GM19035 (cell line): Measurements from ENCODE around the gene HTD2.

ENCODE experiments used
- ATAC-seq: cut with Tn5 transposase; IDR thresholded peaks from one replicate; pipeline ENCODE4 v1.9.1; 2021; ENCODE audit not compliant: unreplicated experiment

HTD2 gene

DNA sequence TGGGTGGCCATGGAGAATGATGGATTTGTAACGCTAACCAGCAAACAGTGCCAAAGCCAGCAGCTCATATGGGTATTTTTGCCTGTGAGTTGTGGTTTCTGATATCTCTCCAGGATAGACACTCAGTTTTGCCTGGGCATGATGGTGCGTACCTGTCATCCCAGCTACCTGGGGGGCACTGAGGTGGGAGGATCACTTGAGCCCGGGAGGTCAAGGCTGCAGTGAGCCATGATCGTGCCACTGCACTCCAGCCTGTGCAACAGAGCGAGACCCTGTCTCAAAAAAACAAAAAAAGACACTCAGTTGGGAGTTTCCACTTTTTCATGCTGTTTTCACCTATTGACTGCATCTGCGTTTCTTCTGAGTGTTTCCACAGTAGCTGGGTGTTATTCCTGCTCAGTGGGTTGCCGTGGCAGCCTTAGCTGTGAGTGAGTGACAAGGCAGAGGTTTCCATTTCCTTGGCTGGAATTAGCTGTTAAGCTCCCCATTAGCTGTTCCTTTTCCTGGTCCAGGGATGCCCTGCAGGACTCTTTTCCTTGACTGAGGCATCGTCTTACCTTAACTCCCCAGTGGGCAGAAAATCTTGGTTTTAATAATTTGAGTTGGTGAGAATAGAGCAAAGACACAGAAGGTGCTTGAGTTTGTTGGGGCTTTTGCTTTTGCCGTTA, 14.5 kb upstream of the HTD2 start:
- no peak for ATAC-seq

DNA sequence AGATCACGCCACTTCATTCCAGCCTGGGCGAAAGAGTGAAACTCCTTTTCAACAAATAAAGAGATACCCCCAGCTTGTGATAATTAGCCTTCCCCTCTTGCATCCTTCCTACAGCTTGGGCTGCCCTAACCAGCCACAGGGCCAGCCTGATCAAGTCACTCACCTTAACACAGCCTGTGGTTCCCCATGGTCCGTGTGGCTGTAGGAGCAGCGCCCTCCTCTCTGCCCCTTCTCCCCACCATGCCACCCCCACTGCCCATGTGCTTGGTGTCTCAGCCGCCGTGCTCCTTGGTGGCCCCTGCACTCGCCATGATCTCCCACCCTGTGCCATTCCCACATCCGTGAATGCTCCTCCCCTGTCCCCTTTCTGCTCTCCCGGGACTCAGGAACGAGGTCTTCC, 13.5 kb upstream of the HTD2 start:
- no peak for ATAC-seq

DNA sequence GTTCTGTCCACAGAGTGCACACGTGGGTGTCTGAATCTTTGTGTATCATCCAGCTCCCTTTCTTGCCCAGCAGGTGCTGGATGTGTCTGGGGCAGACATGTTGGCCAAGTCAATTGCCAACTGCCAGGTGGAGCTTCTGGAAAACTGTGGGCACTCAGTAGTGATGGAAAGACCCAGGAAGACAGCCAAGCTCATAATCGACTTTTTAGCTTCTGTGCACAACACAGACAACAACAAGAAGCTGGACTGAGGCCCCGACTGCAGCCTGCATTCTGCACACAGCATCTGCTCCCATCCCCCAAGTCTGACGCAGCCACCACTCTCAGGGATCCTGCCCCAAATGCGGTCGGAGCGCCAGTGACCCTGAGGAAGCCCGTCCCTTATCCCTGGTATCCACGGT, 12.8 kb upstream of the HTD2 start:
- ATAC-seq = no peak

DNA sequence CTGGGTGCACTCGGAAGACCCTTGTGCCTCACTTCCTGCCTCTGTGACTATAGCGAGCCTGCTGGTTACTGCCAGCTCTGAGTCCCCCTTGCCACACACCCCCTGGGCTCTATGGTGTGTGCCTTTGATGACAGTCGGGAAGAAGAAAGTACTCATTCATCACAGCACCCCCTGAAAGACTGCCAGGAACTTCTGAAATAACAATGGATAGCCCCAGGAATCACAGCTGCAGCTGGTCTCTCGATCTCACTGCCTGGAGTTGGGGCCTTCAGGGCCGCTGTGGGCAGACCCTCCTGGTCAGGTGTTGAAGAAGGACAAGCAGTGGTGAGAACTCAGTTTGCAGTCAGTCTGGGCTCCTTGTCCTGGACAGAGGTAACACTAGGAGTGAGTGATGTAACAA, 10.1 kb upstream of the HTD2 start:
- ATAC-seq = no peak

DNA sequence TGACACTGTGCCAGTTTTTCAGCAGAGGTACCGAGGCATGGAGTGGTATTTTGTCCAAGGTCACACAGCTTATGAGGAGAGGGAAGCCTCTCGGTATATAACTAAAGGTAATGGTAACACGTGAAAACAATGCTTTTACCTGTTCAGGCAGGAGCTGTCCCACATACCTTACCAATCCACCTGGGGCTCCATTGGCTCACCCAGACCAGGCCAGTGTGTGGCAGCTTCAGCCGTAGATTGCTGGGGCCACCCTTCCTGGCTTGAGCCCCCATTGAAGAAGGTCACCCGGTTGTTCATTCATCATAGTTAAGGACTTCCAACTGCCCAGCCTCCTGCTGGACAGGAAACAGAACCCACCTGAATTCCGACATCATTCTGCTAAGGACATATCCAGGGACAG, 9.5 kb upstream of the HTD2 start:
- no peak for ATAC-seq

DNA sequence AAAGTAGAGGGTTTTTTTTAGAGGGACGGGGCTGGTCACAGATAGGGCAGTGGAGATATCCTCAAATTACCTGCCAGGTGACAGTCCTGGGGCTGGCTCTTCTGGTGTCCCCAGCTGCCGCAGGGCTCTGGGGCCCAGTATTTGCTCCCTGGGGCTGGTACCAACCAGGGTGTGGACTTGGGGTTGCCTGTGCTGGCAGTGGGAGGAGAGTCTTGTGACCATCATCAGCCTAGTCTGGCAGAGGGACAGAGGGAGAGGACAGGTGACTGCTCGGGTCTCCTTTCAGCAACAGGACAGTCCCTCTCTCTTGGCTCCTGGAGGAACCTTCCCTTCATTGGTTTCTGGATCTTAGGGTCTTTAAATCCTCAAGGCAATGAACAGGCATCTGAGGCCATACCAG, 8.1 kb upstream of the HTD2 start:
- ATAC-seq = no peak

DNA sequence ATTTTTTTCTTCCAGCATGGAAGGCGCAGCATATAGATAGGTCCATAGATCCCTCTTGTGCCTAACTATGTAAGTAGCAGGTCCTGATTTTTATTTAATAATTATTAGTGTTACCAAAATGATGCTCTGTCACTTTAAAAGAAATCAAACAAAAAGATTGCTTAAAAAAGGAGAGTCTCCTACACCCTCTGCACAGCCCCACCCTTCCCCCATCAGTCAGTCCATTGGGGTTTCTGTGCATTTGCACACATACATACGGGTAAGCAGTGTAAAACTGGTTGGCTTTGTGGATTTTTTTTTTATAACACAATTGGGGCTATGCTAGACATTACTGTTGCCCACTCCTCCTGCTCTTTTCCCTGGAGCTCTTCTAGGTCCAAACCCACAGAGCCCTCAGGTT, 7.2 kb upstream of the HTD2 start:
- ATAC-seq = no peak

DNA sequence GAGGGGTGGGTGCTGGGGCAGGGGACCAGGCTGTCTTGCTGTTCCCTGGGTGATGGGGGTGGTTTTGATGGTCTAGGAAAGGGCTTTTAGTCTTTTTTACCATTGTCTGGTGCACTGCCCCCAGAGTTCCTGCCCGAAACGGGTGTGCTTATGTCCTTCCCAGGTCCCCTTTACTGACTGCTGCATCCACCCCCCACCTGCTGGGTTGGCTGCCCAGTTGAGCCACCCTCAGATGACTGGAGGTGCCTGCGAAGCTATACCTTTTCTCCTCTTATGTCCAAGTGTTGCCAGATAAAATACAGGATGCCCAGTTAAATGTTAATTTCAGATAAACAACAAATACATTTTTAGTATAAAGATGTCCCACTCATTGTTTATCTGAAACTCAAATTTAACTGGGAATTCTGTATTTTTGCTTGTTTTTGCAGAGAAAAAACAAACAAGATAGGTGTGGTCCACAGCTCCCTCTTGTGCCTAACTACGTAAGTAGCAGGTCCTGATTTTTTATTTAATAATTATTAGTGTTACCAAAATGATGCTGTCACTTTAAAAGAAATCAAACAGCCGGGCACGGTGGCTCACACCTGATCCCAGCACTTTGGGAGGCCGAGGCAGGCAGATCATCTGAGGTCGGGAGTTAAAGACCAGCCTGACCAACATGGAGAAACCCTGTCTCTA, 6.3 kb upstream of the HTD2 start:
- ATAC-seq = no peak

DNA sequence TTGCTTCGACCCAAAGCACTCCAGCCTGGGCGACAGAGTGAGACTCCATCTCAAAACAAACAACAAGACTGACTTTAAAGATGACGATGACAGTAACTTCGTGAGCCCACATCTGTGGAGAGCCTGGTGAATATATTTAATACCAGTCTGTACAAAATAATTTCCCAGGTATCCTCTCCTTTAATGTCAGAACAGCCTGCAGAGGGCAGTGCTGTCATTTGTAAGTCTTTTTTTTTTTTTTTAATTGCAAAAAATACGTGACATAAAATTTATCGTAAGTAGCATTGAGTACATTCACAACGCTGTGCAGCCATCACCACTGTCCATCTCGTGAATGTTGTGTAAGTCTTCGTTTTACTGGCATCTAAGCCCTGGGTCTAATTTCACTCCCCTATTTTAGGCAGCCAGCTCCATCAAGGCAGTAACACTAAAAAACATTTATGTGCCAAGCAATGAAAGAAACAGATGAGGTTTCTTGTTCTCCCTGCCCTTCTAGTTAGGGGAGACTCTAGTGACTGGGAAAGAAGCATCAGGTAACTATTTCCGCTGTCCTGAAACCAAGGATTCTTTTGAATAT, 1.4 kb downstream of the HTD2 start:
- ATAC-seq = no peak

DNA sequence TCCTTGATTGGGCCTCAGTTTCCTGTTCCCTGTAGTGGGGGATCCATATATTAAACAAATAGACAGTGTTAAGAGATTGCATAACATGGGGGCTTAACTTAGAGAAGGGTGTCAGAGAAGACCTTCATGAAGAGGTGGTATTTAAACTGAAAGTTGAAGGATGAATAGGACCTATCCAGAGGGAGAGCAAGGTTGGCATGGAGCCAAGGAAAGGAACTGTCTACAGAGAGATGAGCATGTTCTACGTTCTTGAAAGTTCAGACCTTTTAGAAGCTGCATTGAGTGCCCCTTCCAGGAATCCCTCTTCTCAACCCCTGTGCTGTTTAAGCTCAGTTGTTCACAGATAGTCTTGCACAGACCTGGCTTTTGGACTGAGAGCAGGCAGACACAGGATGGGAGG, 2.4 kb downstream of the HTD2 start:
- ATAC-seq = no peak

DNA sequence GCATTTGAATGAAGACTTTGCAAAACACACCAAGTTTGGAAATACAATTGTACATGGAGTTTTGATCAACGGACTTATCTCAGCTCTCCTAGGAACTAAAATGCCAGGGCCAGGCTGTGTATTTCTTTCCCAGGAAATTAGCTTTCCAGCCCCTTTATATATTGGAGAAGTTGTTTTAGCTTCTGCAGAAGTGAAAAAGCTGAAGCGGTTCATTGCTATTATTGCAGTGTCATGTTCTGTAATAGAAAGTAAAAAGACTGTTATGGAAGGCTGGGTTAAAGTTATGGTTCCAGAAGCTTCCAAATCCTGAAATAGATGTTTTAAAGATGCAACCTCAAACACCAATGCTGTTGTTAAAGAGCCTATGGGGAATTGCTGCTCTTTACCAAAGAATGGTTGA, 11.5 kb downstream of the HTD2 start:
- no peak for ATAC-seq

DNA sequence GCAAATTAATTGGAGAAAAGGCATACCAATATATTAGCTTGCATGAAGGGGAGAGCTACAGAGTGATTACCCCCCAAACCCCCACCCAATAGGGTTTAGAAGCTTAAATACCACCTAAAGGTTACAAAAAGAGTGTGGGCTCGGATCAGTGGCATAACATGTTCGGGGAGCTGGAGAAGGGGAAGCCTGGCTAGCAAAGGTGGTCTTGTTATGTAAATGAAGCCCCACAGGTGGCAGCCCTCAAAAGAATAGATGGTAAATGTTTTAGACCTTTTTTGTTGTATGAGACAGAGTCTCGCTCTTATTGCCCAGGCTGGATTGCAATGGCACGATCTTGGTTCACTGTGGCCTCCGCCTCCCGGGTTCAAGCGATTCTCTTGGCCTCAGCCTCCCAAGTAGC, 15.5 kb downstream of the HTD2 start:
- ATAC-seq = no peak

DNA sequence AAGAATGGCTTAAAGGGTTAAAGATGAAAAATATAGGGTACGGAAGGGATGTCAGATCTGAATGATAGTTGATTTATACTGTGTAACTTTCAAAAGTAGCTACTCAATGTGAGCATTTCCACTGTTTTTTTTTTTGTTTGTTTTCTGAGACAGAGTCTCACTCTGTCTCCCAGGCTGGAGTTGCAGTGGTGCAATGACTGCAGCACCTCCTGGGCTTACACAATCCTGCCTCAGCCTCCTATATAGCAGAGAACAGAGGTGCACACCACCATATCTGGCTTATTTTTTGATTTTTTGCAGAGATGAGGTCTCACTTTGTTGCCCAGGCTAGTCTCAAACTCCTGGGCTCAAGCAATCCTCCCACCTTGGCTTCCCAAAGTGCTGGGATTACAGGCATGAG, 16.5 kb downstream of the HTD2 start:
- no peak for ATAC-seq

DNA sequence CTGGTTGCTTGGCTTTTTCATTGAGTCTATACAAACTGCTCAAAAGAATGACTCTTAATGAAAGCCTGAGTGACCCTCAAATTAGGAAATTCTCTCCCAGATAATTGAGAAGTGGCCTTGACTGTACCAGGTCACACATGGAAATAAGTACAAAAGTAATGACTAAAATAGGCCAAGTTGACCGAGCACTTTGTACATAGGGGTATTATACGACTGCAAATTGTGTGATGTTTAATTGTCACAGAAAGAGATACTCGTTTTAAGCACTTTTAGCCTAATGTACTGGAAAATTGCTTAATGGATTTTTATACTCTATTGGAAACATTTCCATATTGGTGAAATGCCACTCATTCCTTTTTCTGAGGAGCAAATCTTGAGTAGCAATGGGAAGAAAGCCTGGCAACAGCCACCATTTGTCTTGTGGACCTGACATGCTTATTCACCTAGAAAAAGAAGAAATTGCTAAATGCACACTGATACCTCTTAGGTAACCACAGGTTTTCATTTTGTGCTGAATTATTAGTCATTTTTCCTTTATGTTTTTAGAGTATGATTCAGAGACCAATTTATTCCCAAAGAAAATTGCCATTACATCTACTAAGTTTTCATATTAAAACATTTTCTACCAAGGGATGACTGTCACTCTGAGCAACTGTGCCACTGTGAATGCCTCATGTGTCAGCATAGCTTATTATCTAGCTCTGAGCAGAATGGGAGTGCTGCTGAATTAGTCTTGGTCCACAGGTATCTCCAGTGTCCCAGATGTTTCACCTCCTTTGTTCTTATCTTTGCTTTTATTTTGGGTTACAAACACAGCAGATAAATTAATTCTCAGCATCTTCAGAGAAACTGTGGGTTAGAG, 17.4 kb downstream of the HTD2 start:
- no peak for ATAC-seq

DNA sequence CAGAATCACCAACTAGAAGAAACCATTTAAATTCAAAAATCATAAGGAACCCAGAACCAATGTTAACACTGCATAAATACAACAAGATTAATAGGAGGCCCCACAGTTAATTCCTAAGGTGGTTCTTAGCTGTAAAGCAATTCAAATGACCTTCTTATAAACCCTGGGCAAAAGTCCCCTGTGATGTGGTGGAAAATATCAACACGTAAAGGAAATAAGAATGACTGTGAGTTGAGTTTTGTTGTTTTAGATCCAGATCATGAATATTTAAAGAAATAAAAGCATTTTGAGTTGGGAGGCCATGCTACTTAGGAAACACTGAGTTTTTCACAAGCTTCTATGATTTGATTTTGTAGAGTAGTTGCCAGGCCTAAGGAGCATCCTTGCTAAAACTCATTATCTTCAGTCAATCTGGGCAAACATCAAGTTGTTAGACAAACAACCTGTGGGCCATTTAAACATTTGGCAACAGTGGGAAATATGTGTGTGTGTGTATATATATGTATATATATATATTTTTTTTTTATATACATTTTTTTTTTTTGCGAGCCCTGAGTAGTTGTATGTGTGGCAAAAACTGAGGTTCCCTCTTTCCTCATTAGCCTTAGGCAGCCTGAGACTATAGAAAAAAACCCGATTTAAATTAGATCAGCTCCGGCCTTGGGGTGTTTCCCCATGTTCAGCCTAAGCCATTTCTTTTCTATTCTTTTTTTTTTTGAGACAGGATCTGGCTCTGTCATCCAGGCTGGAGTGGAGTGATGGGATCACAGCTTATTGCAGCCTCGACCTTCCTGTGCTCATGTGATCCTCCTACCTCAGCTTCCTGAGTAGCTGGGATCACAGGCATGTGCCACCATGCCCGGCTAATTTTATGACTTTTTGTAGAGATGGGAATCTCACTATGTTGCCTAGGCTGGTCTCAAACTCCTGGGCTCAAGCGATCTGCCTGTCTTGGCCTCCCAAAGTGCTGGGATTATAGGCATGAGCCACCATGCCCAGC, 18.4 kb downstream of the HTD2 start:
- no peak for ATAC-seq

DNA sequence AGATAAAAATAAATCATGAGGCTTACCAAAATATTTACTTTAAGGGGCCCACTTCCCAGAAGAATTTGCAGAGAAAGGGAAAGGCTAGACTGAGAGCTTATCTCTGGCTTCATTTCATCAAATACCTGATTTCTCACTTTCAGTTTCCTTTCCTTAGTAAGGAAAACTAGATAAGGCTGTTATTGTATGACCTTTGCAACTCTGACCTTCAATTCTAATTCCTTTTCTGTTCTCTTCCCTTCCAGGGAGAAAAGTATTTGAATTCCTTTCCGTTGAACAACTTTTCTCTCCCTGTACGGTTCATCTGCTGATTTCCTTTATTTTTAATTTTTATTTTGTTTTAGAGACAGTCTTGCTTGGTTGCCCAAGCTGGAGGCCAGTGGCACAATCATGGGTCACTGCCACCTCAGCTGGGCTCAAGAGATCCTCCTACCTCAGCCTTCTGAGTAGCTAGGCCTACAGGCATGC, 19.2 kb downstream of the HTD2 start:
- no peak for ATAC-seq

DNA sequence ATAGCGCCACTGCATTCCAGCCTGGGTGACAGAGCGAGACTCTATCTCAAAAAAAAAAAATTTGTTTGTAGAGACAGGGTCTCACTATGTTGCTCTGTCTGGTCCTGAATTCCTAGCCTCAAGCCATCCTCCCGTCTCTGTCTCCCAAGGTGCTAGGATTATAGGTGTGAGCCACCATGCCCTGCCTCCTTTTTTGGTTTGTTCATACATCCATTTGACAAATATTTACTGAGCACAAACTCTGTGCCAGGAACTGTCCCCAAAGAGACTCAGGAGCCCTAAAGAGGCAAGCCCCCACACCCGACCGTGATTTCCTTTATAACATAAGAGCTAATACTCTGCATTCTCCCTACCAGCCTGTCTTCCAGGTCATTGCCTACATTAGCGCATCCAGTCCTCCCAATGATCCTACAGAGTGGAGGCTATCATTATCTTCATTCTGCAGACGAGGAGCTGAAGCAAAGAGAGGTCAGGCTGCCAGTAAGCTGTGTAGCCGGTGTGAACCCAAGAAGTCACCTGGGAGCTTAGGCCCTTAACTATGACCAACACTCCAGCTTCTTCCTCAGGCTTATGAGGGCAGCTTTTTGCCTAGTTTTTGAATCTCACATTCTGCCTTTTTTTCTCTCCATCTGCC, 20.1 kb downstream of the HTD2 start:
- ATAC-seq = no peak

DNA sequence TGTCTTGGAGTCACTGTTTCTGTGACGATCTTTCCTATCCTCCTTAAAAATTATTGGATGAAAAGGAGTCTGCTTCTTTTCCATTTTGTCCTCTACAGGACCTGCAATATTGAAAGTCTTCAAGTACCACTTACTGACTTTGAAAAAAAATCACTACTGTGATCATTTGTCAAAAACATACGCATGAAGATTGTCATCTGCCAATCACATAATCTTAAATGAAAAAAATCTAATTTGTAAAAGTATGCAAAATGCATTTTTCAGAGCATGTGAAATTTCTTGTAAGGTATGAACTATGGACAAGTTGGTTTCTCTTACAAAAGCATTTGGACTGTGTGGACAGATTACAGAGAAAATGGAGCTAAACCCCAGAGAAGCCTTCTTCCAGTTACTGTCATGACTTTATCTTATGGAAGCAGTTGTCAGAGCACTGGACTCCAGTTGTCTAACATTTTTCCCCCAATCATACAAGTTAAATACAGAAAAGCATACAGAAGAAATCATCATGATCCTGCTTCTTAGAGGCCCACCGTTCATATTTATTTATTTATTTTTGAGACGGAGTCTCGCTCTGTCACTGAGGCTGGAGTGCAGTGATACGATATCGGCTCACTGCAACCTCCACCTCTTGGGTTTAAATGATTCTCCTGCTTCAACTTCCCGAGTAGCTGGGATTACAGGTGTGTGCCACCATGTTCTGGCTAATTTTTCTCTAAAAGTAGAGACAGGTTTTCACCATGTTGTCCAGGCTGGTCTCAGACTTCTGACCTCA, 23.0 kb downstream of the HTD2 start:
- ATAC-seq = no peak

DNA sequence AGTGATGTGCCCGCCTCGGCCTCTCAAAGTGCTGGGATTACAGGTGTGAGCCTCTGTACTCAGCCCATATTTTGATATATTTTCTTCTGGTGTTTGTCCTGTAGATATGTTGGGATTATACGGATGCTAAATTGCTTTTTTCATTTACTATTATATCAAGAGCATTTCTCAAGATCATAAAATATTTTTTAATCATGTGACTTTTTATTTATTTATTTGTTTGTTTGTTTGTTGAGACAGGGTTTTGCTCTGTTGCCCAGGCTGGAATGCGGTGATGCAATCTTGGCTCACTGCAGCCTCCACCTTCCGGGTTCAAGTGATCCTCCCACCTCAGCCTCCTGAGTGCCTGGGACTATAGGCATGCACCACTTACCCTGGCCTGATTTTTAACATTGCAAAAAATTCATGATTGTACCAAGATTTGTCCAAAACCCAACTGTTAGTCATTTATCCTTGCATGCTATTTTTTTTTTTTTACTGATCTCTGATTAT, 23.6 kb downstream of the HTD2 start:
- ATAC-seq = no peak
